K562 (cell line): Measurements from ENCODE around the gene SLC66A2. TPM values are rescaled to one million over a fixed set of nuclear protein-coding genes. Genes with fewer than 3 reads are reported as not detected.

ENCODE experiments used
- BMI1 ChIP-seq: fragments of 150-350 bp; IDR thresholded peaks from 2 replicates; pipeline ENCODE4 v1.6.1; 2014; ENCODE audit warnings: low read length
- BRD9 ChIP-seq: fragments of 450-650 bp; IDR thresholded peaks from 2 replicates; pipeline ENCODE4 v1.6.1; 2018; ENCODE audit warnings: low read depth; ENCODE audit not compliant: partially characterized antibody
- CCNT2 ChIP-seq: IDR thresholded peaks from 2 replicates; pipeline ENCODE4 v1.6.1; 2011; ENCODE audit warnings: borderline replicate concordance, low read depth, mild to moderate bottlenecking, moderate library complexity, mixed read lengths, low read length; ENCODE audit not compliant: insufficient read length; ENCODE audit errors: extremely low read depth
- CREB1 ChIP-seq, 2 experiments: sonication (generic) in 1 of 2; formaldehyde crosslinking in 1 of 2; IDR thresholded peaks; 2 replicates each; pipeline versions ENCODE4 v1.6.1 to v1.8.0; 2012 to 2022; ENCODE audit warnings: inconsistent platforms in 1 of 2, mild to moderate bottlenecking in 1 of 2, missing genetic modification reagents in 1 of 2, moderate library complexity in 1 of 2
- ERF ChIP-seq: fragments of 450-650 bp; formaldehyde crosslinking; IDR thresholded peaks from 2 replicates; pipeline ENCODE4 v1.4.0; 2020; ENCODE audit warnings: mild to moderate bottlenecking, mixed read lengths
- HDAC2 ChIP-seq: fragments of 450-650 bp; IDR thresholded peaks from 2 replicates; pipeline ENCODE4 v1.6.1; 2016; ENCODE audit warnings: mild to moderate bottlenecking
- JUND ChIP-seq, 2 experiments: IDR thresholded peaks; 2 replicates in 1 of 2; 3 replicates in 1 of 2; pipeline ENCODE4 v1.6.1; 2011; ENCODE audit warnings: borderline replicate concordance in 2 of 2, low read depth in 2 of 2, low read length in 2 of 2, improper control_type of control experiment in 1 of 2, missing biosample characterization in 1 of 2, missing genetic modification characterization in 1 of 2, missing genetic modification reagents in 1 of 2
- L3MBTL2 ChIP-seq: fragments of 450-650 bp; IDR thresholded peaks from 2 replicates; pipeline ENCODE4 v1.6.1; 2016; ENCODE audit warnings: mild to moderate bottlenecking, moderate library complexity
- NONO ChIP-seq, 2 experiments: fragments of 200-400 bp in 1 of 2; fragments of 450-650 bp in 1 of 2; formaldehyde crosslinking in 1 of 2; IDR thresholded peaks; 2 replicates each; pipeline ENCODE4 v1.6.1; 2017; ENCODE audit warnings: low read depth in 2 of 2, mild to moderate bottlenecking in 2 of 2, moderate library complexity in 2 of 2, low read length in 1 of 2
- POLR3A ChIP-seq: IDR thresholded peaks from 2 replicates; pipeline ENCODE4 v1.6.1; 2011; ENCODE audit warnings: borderline replicate concordance, mild to moderate bottlenecking, moderate library complexity; ENCODE audit not compliant: insufficient read length, insufficient read depth; ENCODE audit errors: extremely low read depth
- TAF1 ChIP-seq: IDR thresholded peaks from 2 replicates; pipeline ENCODE4 v1.6.1; 2011; ENCODE audit warnings: mild to moderate bottlenecking, low read length, moderate library complexity; ENCODE audit not compliant: insufficient read depth, control insufficient read depth, severe bottlenecking; ENCODE audit errors: extremely low read depth
- TAF7 ChIP-seq: fragments of 450-650 bp; IDR thresholded peaks from 2 replicates; pipeline ENCODE4 v1.6.1; 2016; ENCODE audit warnings: missing genetic modification characterization, missing compliant biosample characterization
- ZFX ChIP-seq: sonication (generic); formaldehyde crosslinking; IDR thresholded peaks from 2 replicates; pipeline ENCODE4 v1.8.0; 2022; ENCODE audit warnings: mild to moderate bottlenecking, missing genetic modification reagents, moderate library complexity
- ZNF124 ChIP-seq: sonication (generic); formaldehyde crosslinking; IDR thresholded peaks from 2 replicates; pipeline ENCODE4 v1.8.1; 2022; ENCODE audit warnings: missing genetic modification reagents
- ZSCAN29 ChIP-seq: fragments of 450-650 bp; IDR thresholded peaks from 2 replicates; pipeline ENCODE4 v1.6.1; 2017
- polyA plus RNA-seq, 8 experiments: library from polyadenylated mRNA; depleted of rRNA in 4 of 8; stranded (reverse) in 5 of 8; unstranded in 3 of 8; fragments of >200 nt; fragmentation: Nextera tagmentation in 2 of 8; fragmentation: Illumina TruSeq in 1 of 8; extraction: Ambion mirVana in 2 of 8; extraction: Trizol in 1 of 8; gene quantifications; 2 replicates each; pipeline versions ENCODE4 v1.2.1 to v1.2.3, GENCODE V29; 2011 to 2014; ENCODE audit warnings: inconsistent platforms in 1 of 8, missing spikeins in 1 of 8
- total RNA-seq, 7 experiments: library from RNA; depleted of rRNA in 6 of 7; stranded (reverse); fragments of >200 nt in 6 of 7; fragmentation: Illumina TruSeq in 2 of 7; extraction: Trizol in 2 of 7; gene quantifications; 2 replicates each; pipeline versions ENCODE4 v1.2.1 to v1.2.3, GENCODE V29; 2011 to 2021; ENCODE audit warnings: low replicate concordance in 1 of 7
- TF ChIP-seq, protein P1 (sequence below), 2 experiments: fragments of 450-650 bp; IDR thresholded peaks; 2 replicates each; pipeline ENCODE4 v1.6.1; 2016
- TF ChIP-seq, protein P2 (sequence below): fragments of 250-450 bp; sonication (Bioruptor Pico); IDR thresholded peaks from 2 replicates; pipeline ENCODE4 v1.4.0; 2020; ENCODE audit warnings: borderline replicate concordance
- TF ChIP-seq, protein P3 (sequence below), 2 experiments: fragments of 450-650 bp; conservative IDR thresholded peaks; 2 replicates each; pipeline ENCODE4 v1.6.1; 2017; ENCODE audit warnings: mild to moderate bottlenecking in 2 of 2, moderate library complexity in 2 of 2
- TF ChIP-seq, protein P4 (sequence below), 2 experiments: fragments of 450-650 bp in 1 of 2; sonication (generic) in 1 of 2; formaldehyde crosslinking; conservative IDR thresholded peaks; 2 replicates each; pipeline versions ENCODE4 v1.4.0 to v1.8.1; 2020 to 2022; ENCODE audit warnings: mild to moderate bottlenecking in 1 of 2, missing genetic modification reagents in 1 of 2

SLC66A2 gene
- total and polyA plus RNA-seq, 9 of the 15 experiments (the other 6 are each of a cell fraction or from before 2014, with no cell fraction given) = 0.25 to 17.5 (median 5.6) TPM

DNA sequence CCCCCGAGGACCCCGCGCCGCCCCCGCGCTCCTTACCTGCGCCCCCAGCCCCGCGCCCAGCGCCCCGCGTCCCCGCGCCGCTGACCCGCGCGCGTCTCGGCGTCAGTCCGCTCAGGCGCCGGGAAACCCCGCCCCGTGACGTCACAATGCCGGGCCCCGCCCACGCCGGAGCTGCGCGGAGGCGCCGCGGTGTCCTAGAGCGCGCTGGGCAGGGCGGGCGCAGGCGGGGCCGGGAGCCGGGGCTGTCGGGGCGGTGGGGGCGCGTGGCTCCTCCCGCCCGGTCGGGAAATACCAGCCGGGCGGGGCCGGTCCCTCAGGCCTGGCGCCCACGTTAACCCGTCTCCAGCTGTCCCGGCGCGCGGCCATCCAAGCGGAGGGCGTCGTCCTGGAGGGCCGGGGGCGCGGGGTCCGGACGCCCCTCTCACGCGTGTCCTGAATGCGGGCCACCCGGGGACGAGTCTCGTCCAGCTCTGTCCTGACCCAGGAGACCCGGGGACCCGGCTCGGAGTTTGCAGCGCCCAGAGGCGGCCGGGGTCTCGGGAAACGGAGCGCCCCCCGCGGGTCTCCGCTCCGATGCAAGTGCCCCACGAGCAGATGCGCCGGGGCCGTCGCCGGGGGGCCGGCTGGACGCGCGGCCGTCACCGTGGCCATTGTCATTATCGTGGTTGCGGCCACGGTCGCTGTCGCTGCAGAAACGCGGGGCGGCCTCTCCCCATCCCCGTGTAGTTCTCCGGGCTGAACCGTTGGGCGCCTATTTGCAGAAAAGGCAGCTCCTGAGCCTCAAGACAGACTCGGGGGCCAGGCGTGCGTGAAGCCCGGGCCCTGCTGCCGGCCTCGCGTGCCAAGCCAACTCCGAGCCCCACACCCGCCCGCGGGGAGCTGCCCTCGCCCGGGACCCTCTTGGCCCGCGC is at the start of gene SLC66A2 (continued):
- TF ChIP-seq BRD9 (no peak), L3MBTL2 (peak; percentile 72), POLR3A (no peak), CREB1 (IDR thresholded peaks at IDR 0.05) (peak; percentile 72), CREB1 (CRISPR knock-in tag; IDR thresholded peaks at IDR 0.05) (peak; percentile 75), JUND (IDR thresholded peaks at IDR 0.05; ENCODE audit: borderline replicate concordance, low read depth, low read length) (peak; percentile 43; the same call in 1 of the 2 replicates), JUND (tag; IDR thresholded peaks at IDR 0.05; ENCODE audit: borderline replicate concordance, low read depth, low read length) (no peak; the same call in 2 of the 3 replicates), NONO (IDR thresholded peaks at IDR 0.05; ENCODE audit: low read depth in 2 of 2, low read length in 1 of 2) (peak in 1 of 2 experiments; percentile 22; a peak in 1 of 4 replicates), ZFX (CRISPR knock-in tag) (peak; percentile 61), HDAC2 (no peak), ZSCAN29 (no peak), BMI1 (no peak), ERF (CRISPR knock-in tag) (no peak), TAF1 (peak; percentile 56), ZNF124 (CRISPR knock-in tag) (no peak), TAF7 (tag) (no peak), CCNT2 (peak; percentile 60)
- TF ChIP-seq, protein P1, sequence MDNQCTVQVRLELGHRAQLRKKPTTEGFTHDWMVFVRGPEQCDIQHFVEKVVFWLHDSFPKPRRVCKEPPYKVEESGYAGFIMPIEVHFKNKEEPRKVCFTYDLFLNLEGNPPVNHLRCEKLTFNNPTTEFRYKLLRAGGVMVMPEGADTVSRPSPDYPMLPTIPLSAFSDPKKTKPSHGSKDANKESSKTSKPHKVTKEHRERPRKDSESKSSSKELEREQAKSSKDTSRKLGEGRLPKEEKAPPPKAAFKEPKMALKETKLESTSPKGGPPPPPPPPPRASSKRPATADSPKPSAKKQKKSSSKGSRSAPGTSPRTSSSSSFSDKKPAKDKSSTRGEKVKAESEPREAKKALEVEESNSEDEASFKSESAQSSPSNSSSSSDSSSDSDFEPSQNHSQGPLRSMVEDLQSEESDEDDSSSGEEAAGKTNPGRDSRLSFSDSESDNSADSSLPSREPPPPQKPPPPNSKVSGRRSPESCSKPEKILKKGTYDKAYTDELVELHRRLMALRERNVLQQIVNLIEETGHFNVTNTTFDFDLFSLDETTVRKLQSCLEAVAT (IDR thresholded peaks at IDR 0.05) = no peak
- TF ChIP-seq, protein P2, sequence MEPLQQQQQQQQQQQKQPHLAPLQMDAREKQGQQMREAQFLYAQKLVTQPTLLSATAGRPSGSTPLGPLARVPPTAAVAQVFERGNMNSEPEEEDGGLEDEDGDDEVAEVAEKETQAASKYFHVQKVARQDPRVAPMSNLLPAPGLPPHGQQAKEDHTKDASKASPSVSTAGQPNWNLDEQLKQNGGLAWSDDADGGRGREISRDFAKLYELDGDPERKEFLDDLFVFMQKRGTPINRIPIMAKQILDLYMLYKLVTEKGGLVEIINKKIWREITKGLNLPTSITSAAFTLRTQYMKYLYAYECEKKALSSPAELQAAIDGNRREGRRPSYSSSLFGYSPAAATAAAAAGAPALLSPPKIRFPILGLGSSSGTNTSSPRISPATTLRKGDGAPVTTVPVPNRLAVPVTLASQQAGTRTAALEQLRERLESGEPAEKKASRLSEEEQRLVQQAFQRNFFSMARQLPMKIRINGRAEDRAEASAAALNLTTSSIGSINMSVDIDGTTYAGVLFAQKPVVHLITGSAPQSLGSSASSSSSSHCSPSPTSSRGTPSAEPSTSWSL (CRISPR knock-in tag) = no peak
- TF ChIP-seq, protein P3, sequence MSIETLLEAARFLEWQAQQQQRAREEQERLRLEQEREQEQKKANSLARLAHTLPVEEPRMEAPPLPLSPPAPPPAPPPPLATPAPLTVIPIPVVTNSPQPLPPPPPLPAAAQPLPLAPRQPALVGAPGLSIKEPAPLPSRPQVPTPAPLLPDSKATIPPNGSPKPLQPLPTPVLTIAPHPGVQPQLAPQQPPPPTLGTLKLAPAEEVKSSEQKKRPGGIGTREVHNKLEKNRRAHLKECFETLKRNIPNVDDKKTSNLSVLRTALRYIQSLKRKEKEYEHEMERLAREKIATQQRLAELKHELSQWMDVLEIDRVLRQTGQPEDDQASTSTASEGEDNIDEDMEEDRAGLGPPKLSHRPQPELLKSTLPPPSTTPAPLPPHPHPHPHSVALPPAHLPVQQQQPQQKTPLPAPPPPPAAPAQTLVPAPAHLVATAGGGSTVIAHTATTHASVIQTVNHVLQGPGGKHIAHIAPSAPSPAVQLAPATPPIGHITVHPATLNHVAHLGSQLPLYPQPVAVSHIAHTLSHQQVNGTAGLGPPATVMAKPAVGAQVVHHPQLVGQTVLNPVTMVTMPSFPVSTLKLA (conservative IDR thresholded peaks at IDR 0.05) = 0 out of 4 replicates have a peak, but pooled peaks of 1 of the 2 experiments have one; percentile 12
- TF ChIP-seq, protein P4, sequence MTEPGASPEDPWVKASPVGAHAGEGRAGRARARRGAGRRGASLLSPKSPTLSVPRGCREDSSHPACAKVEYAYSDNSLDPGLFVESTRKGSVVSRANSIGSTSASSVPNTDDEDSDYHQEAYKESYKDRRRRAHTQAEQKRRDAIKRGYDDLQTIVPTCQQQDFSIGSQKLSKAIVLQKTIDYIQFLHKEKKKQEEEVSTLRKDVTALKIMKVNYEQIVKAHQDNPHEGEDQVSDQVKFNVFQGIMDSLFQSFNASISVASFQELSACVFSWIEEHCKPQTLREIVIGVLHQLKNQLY (CRISPR knock-in tag; conservative IDR thresholded peaks at IDR 0.05) = no peak
